Testis (tissue), 2 donors: Measurements from ENCODE around the gene IL17RD.

Source experiments
- POLR2A ChIP-seq: fragments of 450-650 bp; IDR thresholded peaks from one replicate; pipeline ENCODE4 v1.6.1; 2017; ENCODE audit warnings: antibody characterized with exemption, mild to moderate bottlenecking, moderate library complexity
- TF ChIP-seq, protein P1 (sequence below), 3 experiments: fragments of 450-650 bp in 2 of 3; fragments of 200-600 bp in 1 of 3; sonication (generic) in 1 of 3; IDR thresholded peaks; one replicate each; pipeline ENCODE4 v1.5.1; 2016 to 2019; ENCODE audit warnings: antibody characterized with exemption in 3 of 3, mild to moderate bottlenecking in 2 of 3, moderate library complexity in 1 of 3

DNA sequence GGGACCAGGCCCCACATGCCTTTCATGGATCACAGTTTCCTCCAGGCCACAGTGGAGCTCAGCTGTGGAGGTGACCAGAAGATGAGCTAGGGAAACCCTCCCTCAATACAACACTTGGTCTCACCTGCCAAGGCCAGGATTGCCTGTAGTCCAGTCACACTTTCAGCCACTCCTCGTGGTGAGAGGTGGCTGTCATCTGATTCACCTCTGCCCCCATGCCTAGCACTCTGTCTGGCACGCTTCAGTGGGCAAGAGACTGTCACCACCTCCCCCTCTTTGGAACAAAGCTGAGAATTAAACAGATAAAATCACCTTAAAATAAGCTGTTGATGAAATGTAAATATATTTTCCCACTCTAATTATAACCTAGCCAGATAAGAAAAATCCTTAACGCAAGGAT lies 4.0 kb upstream of the IL17RD start:
- no peak for TF ChIP-seq POLR2A
- TF ChIP-seq, protein P1, sequence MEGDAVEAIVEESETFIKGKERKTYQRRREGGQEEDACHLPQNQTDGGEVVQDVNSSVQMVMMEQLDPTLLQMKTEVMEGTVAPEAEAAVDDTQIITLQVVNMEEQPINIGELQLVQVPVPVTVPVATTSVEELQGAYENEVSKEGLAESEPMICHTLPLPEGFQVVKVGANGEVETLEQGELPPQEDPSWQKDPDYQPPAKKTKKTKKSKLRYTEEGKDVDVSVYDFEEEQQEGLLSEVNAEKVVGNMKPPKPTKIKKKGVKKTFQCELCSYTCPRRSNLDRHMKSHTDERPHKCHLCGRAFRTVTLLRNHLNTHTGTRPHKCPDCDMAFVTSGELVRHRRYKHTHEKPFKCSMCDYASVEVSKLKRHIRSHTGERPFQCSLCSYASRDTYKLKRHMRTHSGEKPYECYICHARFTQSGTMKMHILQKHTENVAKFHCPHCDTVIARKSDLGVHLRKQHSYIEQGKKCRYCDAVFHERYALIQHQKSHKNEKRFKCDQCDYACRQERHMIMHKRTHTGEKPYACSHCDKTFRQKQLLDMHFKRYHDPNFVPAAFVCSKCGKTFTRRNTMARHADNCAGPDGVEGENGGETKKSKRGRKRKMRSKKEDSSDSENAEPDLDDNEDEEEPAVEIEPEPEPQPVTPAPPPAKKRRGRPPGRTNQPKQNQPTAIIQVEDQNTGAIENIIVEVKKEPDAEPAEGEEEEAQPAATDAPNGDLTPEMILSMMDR (IDR thresholded peaks at IDR 0.05), result no peak
